Activated CD4-positive, alpha-beta T cell treated with anti-CD3 and anti-CD28 coated beads for 24 hours (primary cell): ENCODE results near the gene MYH16.
"Not testable (repeated sequence)": the region's sequence is repeated elsewhere in the genome, so short reads cannot be mapped to it uniquely, and the experiment has no call there.

ENCODE experiments used
- DNase-seq, 2 donors: peaks; one replicate each; pipeline ENCODE4 v3.0.0-alpha.2; 2020; ENCODE audit warnings: low read depth in 2 of 2

Gene MYH16

DNA sequence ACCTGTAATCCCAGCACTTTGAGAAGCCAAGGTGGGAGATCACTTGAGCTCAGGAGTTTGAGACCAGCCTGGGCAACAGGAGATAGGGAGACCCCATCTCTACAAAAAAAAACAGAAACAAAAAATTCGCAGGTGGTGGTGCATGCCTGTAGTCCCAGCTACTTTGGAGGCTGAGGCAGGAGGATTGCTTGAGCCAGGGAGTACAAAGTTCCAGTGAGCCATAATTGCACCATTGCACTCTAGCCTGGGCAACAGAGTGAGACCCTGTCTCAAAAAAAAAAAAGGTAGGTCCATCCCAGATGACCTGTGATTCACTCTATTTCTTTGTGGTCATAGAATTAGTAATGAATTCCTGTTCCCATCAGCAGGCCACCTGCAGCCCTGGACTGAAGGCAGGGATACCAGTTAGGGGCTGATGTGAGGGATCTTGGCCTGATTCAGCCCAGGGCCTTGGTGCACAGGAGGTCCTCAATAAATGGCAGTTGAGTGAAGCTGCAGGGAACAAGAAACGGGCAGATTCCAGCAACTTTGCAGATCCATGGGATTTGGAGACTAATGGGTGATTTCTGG lies at the start of gene MYH16:
Gene MYH16 (plus strand): TSS at position 364 of the 570 bp plus-strand sequence.
- DNase-seq: no peak

DNA sequence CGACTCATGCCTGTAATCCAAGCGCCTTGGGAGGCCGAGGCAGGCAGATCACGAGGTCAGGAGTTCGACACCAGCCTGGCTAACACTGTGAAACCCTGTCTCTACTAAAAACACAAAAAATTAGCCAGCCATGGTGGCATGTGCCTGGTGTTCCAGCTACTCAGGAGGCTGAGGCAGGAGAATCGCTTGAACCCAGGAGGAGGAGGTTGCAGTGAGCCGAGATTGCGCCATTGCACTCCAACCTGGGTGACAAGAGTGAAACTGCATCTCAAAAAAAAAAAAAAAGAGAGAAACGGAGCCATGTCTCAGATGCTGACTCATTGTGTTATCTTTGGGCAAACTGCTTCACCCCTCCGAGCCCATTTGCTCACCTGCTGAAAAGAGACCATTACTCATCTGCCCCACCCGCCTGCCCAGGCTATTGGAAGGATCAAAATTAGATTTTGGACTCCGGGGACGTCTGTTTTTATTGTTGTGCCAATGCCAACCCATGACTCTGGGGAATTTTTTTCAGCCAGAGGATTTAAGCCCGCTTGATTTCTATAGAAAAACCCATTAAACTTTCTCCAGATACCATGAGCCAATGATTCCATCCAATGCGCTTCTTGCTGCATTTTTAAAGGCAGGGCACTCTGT lies 48.3 kb upstream of the MYH16 start:
- not testable (repeated sequence) for DNase-seq

- DNase-seq: no peak
These were observed 47.8 kb upstream of the MYH16 start for GRCh38 chr7:99224899-99225265.

GRCh38 chr7:99229234-99229633 lies 43.4 kb upstream of the MYH16 start:
- no peak for DNase-seq

DNA sequence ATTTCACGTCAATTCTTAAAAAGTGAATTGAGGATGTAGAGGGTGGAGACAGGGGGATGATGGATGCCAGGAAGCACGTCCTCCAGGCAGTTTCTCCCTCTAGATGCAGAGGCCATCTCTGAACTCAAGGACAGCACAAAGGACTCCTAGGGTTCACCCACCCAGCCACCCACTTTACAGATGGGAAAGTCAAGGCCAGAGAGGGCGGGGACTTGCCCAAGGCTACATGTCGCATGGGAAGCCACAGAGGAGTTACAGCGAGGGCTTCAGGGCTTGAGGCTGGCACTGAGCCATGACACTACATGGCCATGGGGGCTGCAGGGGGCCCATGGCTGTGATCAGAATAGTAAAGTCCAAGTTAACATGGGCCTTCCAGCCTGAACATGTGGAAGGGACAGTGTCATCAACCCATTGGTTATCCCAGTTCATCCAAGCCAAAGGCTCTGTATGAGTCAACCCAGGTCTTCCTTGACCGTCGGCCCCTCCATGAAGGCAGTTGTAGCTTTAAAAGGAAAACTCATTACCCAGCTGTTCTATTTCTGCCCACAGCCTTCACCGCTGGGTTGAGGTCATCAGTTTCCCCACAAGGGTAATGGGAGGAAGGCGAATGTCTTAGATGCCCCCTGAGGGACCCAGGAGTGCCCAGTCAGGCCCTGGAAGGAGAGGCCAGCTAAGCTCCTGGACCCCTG lies 40.4 kb upstream of the MYH16 start:
- DNase-seq: no peak

GRCh38 chr7:99232955-99233354 lies 39.7 kb upstream of the MYH16 start:
- not testable (repeated sequence) for DNase-seq

DNA sequence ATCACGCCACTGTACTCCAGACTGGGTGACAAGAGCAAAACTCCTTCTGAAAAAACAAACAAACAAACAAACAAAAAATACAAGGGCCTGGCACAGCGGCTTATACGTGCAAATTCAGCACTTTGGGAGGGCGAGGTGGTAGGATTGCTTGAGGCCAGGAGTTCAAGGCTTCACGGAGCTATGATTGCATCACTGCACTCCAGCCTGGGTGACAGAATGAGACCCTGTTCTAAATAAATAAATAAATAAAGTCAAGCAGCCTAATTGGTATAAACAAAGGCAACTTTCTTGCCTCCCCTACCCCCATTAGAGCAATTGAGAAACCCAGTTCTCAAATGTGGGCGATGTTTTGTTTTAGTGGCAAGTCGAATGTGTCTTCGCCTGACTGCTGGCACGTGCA lies 38.5 kb upstream of the MYH16 start:
- no peak for DNase-seq

DNA sequence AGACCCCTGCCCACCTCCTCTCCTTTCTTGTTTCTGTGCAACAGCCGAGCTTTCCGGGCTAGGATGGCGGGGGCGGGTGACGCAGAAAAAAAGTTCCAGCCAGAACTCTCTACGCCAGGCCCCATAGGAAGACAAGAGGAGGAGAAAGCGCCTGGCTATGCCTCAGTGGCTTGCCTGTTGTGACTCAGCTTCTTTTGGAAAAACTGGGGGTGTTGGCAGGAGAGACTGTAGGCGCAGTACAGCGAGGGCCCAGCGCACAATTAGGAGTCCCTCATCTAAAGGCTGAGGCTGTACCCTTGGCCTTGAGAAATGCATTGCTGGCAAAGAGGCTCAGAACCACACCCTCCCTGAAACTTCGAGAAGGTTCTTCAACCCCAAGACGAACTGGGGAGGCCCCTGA lies 36.7 kb upstream of the MYH16 start:
- no peak for DNase-seq

DNA sequence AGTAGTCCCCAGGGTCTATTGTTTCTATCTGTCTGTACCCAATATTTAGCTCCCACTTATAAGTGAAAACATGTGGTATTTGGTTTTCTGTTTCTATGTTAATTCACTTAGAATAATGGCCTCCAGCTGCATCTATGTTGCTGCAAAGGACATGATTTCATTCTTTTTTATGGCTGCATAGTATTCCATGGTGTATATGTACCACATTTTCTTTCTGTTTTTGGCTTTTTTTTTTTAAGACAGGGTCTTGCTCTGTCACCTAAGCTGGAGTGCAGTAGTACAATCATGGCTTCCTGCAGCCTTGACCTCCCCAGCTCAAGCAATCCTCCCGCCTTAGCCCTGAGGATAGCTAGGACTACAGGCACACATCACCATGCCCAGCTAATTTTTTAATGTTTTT lies 34.8 kb upstream of the MYH16 start:
- DNase-seq: not testable (repeated sequence)

GRCh38 chr7:99238558-99239341 lies 33.9 kb upstream of the MYH16 start:
- DNase-seq: no peak

DNA sequence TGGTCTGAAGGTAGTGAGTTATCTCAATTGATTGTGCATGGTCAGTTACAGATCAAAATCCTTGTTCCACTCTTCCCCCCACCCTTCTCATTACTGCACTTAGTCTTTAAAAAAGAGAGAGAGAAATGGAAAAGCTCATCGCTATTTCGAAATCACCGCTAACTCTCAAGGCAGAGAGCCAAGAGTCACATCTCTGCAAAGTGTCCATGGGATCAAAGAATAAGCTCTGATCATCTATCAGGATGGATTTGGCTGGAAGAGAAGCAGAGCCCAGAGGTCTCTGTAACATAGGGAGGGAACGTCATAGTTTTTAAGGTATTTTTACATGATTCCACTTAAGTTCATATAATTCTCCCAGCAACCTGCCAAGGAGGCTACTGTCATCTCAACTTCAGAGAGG lies 30.0 kb upstream of the MYH16 start:
- no peak for DNase-seq

- DNase-seq: no peak
These were observed 28.8 kb upstream of the MYH16 start for GRCh38 chr7:99243751-99244337.

- DNase-seq: no peak
These were observed 27.7 kb upstream of the MYH16 start for GRCh38 chr7:99244939-99245338.

DNA sequence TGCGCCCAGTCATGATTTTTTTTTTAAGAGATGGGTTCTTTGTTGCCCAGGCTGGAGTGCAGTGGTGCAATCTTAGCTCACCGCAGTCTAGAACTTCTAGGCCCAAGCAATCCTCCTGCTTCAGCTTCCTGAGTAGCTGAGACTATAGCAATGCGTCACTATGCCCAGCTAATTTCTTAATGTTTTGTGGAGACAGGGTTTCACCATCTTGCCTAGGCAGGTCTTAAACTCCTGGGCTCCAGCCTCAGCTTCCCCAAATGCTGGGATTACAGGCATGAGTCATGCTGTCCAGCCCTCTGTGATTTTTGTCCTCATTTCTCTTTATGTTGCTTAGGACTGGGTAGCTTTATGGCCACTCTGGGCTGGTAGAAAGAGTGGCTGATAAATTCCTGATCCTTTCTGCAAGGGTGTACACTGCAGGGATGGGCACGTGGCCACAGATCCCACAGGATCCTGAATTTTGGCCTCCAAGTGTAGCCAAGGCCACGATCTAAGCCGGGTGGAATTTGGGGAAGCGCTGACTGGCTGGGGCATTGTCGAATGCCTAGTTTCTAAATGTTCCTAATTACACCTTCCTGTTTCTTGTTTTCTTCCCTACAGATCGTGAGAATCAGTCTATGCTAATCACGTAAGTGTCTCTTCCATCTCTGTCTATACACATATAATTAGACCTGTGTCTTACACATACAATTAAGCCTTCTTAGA lies 24.1 kb upstream of the MYH16 start:
- no peak for DNase-seq

- DNase-seq: no peak
These were observed 22.6 kb upstream of the MYH16 start for GRCh38 chr7:99249985-99250575.

DNA sequence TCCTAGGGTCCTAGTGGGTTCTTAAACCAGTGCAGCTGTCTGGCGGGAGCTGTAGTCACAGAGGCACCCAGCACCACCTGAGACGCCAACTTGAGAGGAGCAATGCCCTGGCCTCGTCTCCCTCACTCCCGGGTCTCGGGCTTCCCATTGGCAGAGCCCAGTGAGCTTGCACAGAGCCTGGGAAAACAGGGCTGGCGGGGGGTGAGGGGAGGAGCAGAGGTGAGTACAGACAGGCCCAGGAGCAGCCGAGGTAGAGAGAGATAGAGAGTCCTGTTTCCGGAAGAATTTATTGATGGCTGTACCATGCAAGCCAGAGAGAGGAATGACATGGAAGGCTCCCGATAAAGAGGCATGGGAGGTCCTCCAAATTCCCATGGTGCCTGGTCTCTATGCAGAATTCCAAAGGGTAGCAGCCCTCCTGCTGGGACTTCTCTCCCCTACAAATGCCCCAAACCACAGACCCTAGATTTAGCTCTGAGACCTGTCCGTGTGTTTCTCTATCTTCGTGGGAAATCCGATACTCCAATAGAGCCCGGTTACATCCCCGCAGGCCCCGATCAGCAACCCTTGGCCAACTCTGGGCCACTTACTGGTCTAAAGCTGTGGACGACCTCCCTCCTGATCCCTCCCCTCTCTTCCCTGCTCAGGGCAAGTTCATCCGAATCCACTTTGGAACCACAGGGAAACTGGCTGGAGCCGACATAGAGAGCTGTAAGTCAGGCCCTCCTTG lies 20.3 kb upstream of the MYH16 start:
- no peak for DNase-seq

GRCh38 chr7:99253369-99253768 lies 19.3 kb upstream of the MYH16 start:
- DNase-seq: no peak

DNA sequence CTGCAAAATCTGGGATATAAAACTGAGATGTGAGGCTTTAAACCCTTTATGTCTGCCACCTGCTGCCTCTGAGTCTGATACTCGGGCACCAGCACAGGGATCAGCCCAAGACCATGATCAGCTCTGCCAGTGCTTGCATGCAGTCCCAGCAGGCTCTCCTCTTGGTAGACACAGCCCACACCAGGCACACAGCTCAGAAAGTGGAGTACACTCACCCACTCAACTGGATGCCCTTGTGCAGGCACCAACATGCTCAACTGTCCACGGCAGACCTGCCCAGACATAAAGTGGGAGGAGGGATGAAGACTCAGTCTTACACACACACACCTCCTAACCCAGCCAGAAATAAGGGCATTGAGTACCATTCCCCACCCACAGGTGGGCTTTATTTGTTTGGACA lies 18.2 kb upstream of the MYH16 start:
- DNase-seq: no peak

DNA sequence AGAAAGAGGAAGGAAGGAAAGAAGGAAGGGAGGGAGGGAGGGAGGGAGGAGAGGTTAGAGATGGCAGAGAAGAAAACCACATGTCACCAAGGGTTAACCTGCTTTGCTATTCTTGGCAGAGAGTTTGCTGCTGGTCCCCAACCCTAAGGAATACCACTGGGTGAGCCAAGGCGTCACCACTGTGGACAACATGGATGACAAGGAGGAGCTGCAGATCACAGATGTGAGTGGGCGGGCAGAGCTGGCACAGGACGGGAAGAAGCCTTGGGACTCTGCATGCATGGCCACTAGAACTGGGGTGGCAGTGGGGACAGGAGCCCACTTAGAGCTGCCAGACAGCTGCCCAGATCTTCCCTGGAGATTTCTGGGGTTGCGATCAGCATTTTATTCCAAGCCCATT lies 17.2 kb upstream of the MYH16 start:
- DNase-seq: no peak

DNA sequence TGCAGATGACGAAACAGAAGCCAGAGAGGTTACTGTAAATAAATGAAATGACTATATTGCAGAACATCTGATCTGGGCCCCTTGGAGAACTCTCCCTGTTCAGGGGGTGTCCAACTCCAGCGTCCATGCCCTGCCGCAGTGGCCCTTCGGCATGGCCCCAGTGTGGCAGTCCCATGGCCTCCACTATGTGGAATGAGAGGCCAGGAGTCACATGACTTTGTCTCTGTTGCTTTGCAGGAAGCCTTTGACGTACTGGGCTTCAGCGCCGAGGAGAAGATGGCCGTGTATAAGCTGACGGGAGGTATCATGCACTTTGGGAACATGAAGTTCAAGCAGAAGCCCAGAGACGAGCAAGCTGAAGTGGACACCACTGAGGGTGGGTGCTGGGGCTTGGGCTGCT lies 15.6 kb upstream of the MYH16 start:
- no peak for DNase-seq

GRCh38 chr7:99257675-99258074 lies 15.0 kb upstream of the MYH16 start:
- DNase-seq: no peak
